ENCODE measurements around the gene TRMO. TPM values are rescaled to one million over a fixed set of nuclear protein-coding genes. Genes with fewer than 3 reads are reported as not detected.
"Not testable (repeated sequence)": the region's sequence is repeated elsewhere in the genome, so short reads cannot be mapped to it uniquely, and the experiment has no call there.

Gene TRMO, protein sequence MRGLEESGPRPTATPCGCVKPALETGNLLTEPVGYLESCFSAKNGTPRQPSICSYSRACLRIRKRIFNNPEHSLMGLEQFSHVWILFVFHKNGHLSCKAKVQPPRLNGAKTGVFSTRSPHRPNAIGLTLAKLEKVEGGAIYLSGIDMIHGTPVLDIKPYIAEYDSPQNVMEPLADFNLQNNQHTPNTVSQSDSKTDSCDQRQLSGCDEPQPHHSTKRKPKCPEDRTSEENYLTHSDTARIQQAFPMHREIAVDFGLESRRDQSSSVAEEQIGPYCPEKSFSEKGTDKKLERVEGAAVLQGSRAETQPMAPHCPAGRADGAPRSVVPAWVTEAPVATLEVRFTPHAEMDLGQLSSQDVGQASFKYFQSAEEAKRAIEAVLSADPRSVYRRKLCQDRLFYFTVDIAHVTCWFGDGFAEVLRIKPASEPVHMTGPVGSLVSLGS
- 9.2 TPM for polyA plus RNA-seq (2012; ENCODE audit: low read depth, missing spikeins)

DNA sequence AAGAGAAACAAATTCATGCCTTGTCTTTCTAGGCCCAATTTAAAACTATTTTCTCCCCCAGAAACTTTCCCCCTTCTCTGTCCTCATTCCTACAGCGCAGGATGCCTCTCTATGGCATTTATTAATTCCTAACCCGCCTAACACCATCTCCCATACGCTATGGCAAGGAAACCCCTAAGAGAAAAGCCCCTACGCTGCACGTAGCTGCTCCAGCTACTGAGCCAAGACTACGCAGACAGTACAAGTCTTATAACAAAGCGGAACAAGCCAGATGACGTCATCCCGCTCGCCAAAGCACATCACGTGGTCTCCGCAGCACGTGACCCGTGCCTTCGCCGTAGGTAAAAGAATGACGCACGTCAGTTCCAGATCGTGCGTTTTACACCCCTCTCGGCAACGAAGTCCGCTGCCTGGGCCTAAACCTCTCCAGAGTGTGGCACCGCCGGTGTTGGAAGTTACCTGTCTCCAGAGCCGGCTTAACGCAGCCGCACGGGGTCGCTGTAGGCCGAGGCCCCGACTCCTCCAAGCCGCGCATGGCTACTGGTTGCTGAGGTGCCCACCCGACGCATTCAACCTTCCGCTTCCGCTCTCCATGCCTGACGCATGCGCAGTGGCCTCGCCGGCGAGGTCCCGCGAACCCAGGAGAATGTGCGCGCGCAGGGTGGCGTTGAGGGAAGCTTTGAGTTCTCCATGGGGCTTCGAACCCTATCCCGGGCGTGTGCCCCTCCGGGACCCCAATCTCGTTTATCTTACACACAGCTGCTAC is at the start of gene TRMO:
Gene TRMO, minus strand, starts transcription at position 542 of the 766 bp plus-strand sequence. Its CDS starts 7 bp downstream, at position 535.
- DNase-seq (ENCODE audit: insufficient read length, low spot score) (peak; percentile 70), FAIRE-seq (peak; percentile 100)
- TF ChIP-seq POU2F2 (IDR thresholded peaks at IDR 0.05; ENCODE audit: low read depth, low read length) = peak; percentile 88
- TF ChIP-seq POLR2A (IDR thresholded peaks at IDR 0.05; ENCODE audit: low read depth, low read length) = peak; percentile 99
- TF ChIP-seq PAX5 (IDR thresholded peaks at IDR 0.05; ENCODE audit: insufficient read depth, low read length, severe bottlenecking) = no peak
- TF ChIP-seq POLR2AphosphoS5 (IDR thresholded peaks at IDR 0.05; ENCODE audit: low read depth, low read length) = peak; percentile 93
- TF ChIP-seq SPI1 (IDR thresholded peaks at IDR 0.05; ENCODE audit: low read depth, low read length) = peak; percentile 63
- peak; percentile 75; the same call in 1 of the 2 replicates for TF ChIP-seq TAF1 (IDR thresholded peaks at IDR 0.05; ENCODE audit: low read depth, low read length)

DNA sequence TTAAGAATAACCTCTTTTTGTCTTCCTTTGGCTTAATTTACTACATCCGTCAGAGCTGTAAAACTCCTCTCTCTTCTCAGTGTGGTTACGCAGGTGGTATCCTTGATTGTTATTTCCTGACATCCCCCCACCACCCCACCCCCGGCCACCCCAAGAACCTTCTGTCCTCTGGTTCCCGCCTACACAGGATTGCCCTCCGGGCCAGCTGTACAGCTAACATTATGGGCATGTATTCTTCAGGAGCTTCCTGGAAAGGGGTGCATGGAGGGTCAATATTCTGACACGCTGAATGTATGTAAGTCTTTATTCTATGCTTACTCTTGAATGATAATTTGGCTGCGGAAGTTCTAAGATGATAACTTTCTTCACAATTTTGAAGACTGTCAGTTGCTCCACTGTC is 47.9 kb upstream of the TRMO start:
- DNase-seq (ENCODE audit: insufficient read length, low spot score) (no peak), FAIRE-seq (no peak)
- TF ChIP-seq POU2F2 (IDR thresholded peaks at IDR 0.05; ENCODE audit: low read depth, low read length) = no peak
- no peak for TF ChIP-seq POLR2AphosphoS5 (IDR thresholded peaks at IDR 0.05; ENCODE audit: low read depth, low read length)
- TF ChIP-seq PAX5 (IDR thresholded peaks at IDR 0.05; ENCODE audit: insufficient read depth, low read length, severe bottlenecking) = no peak
- no peak for TF ChIP-seq POLR2A (IDR thresholded peaks at IDR 0.05; ENCODE audit: low read depth, low read length)
- TF ChIP-seq TAF1 (IDR thresholded peaks at IDR 0.05; ENCODE audit: low read depth, low read length) = no peak
- TF ChIP-seq SPI1 (IDR thresholded peaks at IDR 0.05; ENCODE audit: low read depth, low read length) = no peak

- DNase-seq (ENCODE audit: insufficient read length, low spot score) = no peak
These were observed 46.7 kb upstream of the TRMO start for GRCh38 chr9:97969014-97969413.

DNA sequence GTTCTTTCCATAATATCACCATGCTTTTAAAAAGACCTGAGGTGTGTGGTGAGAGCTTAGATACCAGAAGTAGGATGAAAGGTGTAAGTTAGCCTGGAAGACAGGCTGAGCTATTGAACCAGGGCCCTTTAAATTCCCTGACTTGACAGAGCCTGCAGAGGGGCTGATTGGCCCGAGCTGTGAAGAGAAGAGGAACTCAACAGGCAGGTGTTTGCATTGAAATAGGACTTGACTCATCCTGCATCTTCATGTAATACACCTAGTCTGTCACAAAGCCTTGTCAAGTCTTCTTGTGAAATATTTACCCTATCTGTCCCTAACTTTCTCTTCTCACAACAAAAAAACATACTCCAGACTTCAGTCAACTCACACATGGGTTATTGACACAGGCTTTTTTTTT is 44.2 kb upstream of the TRMO start:
- TF ChIP-seq POLR2A (IDR thresholded peaks at IDR 0.05; ENCODE audit: low read depth, low read length) (no peak), POLR2AphosphoS5 (IDR thresholded peaks at IDR 0.05; ENCODE audit: low read depth, low read length) (no peak)
- FAIRE-seq = no peak
- no peak for DNase-seq (ENCODE audit: insufficient read length, low spot score)

More at GRCh38 chr9:97969014-97969413, 46.7 kb upstream of the TRMO start:
- no peak for FAIRE-seq
- no peak for TF ChIP-seq SPI1 (IDR thresholded peaks at IDR 0.05; ENCODE audit: low read depth, low read length)
- no peak for TF ChIP-seq POLR2A (IDR thresholded peaks at IDR 0.05; ENCODE audit: low read depth, low read length)
- no peak for TF ChIP-seq PAX5 (IDR thresholded peaks at IDR 0.05; ENCODE audit: insufficient read depth, low read length, severe bottlenecking)
- no peak for TF ChIP-seq POU2F2 (IDR thresholded peaks at IDR 0.05; ENCODE audit: low read depth, low read length)
- no peak for TF ChIP-seq POLR2AphosphoS5 (IDR thresholded peaks at IDR 0.05; ENCODE audit: low read depth, low read length)
- TF ChIP-seq TAF1 (IDR thresholded peaks at IDR 0.05; ENCODE audit: low read depth, low read length) = no peak

GRCh38 chr9:97964901-97965300 is 42.6 kb upstream of the TRMO start:
- no peak for DNase-seq (ENCODE audit: insufficient read length, low spot score)
- TF ChIP-seq POLR2AphosphoS5 (IDR thresholded peaks at IDR 0.05; ENCODE audit: low read depth, low read length) = no peak
- TF ChIP-seq SPI1 (IDR thresholded peaks at IDR 0.05; ENCODE audit: low read depth, low read length) = no peak
- no peak for FAIRE-seq

DNA sequence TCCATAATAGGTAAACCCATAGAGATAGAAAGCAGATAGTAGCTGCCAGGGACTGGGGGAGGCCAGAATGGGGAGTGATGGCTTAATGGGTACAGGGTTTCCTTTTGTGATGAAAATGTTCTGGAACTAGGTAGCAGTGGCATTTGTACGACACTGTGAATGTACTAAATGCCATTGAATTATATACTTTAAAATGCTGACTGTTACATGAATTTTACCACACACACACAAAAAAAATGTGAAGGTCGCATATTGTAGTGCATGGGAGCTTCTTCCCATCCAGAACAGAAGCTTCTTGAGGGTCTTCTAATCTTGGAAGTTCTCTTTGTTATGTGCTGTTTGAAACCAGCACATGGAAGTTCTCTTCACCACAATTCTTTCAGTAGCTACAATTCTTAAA is 40.9 kb upstream of the TRMO start:
- no peak for FAIRE-seq
- TF ChIP-seq TAF1 (IDR thresholded peaks at IDR 0.05; ENCODE audit: low read depth, low read length) (no peak), POLR2A (IDR thresholded peaks at IDR 0.05; ENCODE audit: low read depth, low read length) (no peak), SPI1 (IDR thresholded peaks at IDR 0.05; ENCODE audit: low read depth, low read length) (no peak)

DNA sequence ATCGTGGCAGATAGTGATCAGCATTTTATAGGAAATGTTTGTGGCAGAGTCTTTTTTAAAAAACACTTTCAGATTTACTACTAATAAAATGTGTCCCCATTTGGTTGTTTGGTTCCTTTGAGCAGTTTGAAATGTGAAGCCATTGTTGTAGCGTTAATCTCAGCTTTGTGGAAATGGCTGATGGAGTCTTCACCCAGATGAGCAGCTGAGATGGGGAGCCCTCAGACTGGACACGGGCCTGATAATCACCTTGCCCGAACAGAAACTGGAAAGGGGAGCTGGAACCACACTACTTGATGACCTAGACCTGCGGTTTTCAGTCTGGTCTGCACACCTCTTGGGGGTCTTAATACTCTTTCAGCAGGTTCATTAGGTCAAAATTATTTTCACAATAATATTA is 40.3 kb upstream of the TRMO start:
- no peak for DNase-seq (ENCODE audit: insufficient read length, low spot score)
- no peak for TF ChIP-seq PAX5 (IDR thresholded peaks at IDR 0.05; ENCODE audit: insufficient read depth, low read length, severe bottlenecking)
- no peak for TF ChIP-seq POLR2AphosphoS5 (IDR thresholded peaks at IDR 0.05; ENCODE audit: low read depth, low read length)
- no peak for TF ChIP-seq SPI1 (IDR thresholded peaks at IDR 0.05; ENCODE audit: low read depth, low read length)
- TF ChIP-seq POLR2A (IDR thresholded peaks at IDR 0.05; ENCODE audit: low read depth, low read length) = no peak
- no peak for TF ChIP-seq POU2F2 (IDR thresholded peaks at IDR 0.05; ENCODE audit: low read depth, low read length)
- no peak for TF ChIP-seq TAF1 (IDR thresholded peaks at IDR 0.05; ENCODE audit: low read depth, low read length)
- FAIRE-seq = no peak

More for the DNA sequence above, 40.9 kb upstream of the TRMO start:
- no peak for DNase-seq (ENCODE audit: insufficient read length, low spot score)

GRCh38 chr9:97962136-97962535 is 39.8 kb upstream of the TRMO start:
- no peak for TF ChIP-seq SPI1 (IDR thresholded peaks at IDR 0.05; ENCODE audit: low read depth, low read length)
- FAIRE-seq (no peak), DNase-seq (ENCODE audit: insufficient read length, low spot score) (no peak)

DNA sequence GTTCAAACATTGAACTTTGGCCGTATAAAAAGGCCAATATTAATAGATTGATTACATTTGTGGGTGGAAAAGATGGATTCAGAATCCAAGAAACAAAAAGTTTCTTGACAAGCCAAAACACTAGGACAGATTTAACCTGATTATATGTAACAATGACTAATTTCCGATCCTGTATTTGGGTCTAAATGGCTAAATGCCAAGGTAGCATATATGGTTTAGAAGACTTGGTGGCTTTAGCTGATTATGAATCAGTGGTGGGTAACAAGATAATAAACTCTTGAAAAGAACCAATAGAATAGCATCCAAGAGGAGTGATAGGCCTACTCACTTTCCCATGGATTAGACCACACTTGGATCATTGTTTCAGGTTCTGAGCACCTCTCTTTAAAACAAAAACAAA is 39.1 kb upstream of the TRMO start:
- DNase-seq (ENCODE audit: insufficient read length, low spot score) = no peak
- TF ChIP-seq SPI1 (IDR thresholded peaks at IDR 0.05; ENCODE audit: low read depth, low read length) = no peak
- TF ChIP-seq POU2F2 (IDR thresholded peaks at IDR 0.05; ENCODE audit: low read depth, low read length) = no peak
- no peak for TF ChIP-seq PAX5 (IDR thresholded peaks at IDR 0.05; ENCODE audit: insufficient read depth, low read length, severe bottlenecking)
- TF ChIP-seq POLR2AphosphoS5 (IDR thresholded peaks at IDR 0.05; ENCODE audit: low read depth, low read length) = no peak
- no peak for TF ChIP-seq POLR2A (IDR thresholded peaks at IDR 0.05; ENCODE audit: low read depth, low read length)
- TF ChIP-seq TAF1 (IDR thresholded peaks at IDR 0.05; ENCODE audit: low read depth, low read length) = no peak
- FAIRE-seq = no peak

DNA sequence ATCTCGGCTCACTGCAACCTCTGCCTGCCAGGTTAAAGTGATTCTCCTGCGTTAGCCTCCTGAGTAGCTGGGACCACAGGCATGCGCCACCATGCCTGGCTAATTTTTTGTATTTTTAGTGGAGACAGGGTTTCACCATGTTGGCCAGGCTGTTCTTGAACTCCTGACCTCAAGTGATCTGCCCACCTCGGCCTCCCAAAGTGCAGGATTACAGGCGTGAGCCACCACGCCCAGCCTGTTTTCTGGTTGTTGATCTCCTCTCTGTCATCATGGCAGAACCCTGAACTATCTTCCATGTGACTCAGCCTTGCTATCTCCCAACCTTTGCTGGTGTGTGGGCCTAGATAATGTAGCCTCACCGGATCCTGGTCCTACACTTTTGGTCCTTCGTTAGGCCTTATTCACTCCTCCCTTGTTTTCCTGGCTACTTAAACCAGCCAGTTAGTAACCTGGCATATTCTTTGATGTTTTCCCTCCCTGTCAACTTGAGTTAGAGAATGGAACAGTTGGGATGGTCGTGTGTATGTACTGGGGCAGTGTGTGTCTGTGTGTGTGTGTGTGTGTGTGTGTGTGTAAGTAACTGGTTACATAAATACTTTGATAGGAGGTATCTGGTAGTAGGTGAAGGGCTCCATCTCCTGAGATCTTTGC is 38.5 kb upstream of the TRMO start:
- not testable (repeated sequence) for FAIRE-seq; DNase-seq (ENCODE audit: insufficient read length, low spot score)
